ENCODE results near the gene PLCH1.

- no peak for TF ChIP-seq CTCF (IDR thresholded peaks at IDR 0.05; ENCODE audit: low read depth, low read length, missing input control)
- no peak for TF ChIP-seq SP1 (IDR thresholded peaks at IDR 0.05)
- no peak for TF ChIP-seq JUND (IDR thresholded peaks at IDR 0.05)
- TF ChIP-seq YY1 (IDR thresholded peaks at IDR 0.05): no peak
- no peak for TF ChIP-seq GABPA (IDR thresholded peaks at IDR 0.05 in 1 of 2, conservative IDR thresholded peaks at IDR 0.05 in 1 of 2)
- TF ChIP-seq EGR1 (IDR thresholded peaks at IDR 0.05; ENCODE audit: low read depth in 2 of 2): no peak
- TF ChIP-seq, protein P1, sequence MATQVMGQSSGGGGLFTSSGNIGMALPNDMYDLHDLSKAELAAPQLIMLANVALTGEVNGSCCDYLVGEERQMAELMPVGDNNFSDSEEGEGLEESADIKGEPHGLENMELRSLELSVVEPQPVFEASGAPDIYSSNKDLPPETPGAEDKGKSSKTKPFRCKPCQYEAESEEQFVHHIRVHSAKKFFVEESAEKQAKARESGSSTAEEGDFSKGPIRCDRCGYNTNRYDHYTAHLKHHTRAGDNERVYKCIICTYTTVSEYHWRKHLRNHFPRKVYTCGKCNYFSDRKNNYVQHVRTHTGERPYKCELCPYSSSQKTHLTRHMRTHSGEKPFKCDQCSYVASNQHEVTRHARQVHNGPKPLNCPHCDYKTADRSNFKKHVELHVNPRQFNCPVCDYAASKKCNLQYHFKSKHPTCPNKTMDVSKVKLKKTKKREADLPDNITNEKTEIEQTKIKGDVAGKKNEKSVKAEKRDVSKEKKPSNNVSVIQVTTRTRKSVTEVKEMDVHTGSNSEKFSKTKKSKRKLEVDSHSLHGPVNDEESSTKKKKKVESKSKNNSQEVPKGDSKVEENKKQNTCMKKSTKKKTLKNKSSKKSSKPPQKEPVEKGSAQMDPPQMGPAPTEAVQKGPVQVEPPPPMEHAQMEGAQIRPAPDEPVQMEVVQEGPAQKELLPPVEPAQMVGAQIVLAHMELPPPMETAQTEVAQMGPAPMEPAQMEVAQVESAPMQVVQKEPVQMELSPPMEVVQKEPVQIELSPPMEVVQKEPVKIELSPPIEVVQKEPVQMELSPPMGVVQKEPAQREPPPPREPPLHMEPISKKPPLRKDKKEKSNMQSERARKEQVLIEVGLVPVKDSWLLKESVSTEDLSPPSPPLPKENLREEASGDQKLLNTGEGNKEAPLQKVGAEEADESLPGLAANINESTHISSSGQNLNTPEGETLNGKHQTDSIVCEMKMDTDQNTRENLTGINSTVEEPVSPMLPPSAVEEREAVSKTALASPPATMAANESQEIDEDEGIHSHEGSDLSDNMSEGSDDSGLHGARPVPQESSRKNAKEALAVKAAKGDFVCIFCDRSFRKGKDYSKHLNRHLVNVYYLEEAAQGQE (IDR thresholded peaks at IDR 0.05): no peak
- no peak for TF ChIP-seq RAD21 (IDR thresholded peaks at IDR 0.05)
- TF ChIP-seq NR2F2 (IDR thresholded peaks at IDR 0.05): no peak
- no peak for TF ChIP-seq TAF1 (conservative IDR thresholded peaks at IDR 0.05)
Measured at GRCh38 chr3:155327871-155328270, 417.0 kb downstream of the PLCH1 start.
